ENCODE measurements around the gene PNMA8C. TPM values are rescaled to one million over a fixed set of nuclear protein-coding genes. Genes with fewer than 3 reads are reported as not detected.
"Not testable (repeated sequence)": the region's sequence is repeated elsewhere in the genome, so short reads cannot be mapped to it uniquely, and the experiment has no call there.

PNMA8C gene
- total and polyA plus RNA-seq, 11 donors: 0.07 to 0.19 (median 0.12) TPM; not detected in 3

- peaks cover 0 to 55% (median 12%) of the 10 kb centered on the region in 9 donors for H3K27me3 ChIP-seq
- peak in 2 of 4 donors; percentile 21 to 28 for ATAC-seq
- intact Hi-C loops (cut with DNase I): loop anchor here in 1 of 10 donors (2.0 kb wide), 1 partner anchor 84 kb away; no protein-coding TSS in a partner anchor
Measured at GRCh38 chr19:46404753-46405468, 23.8 kb downstream of the PNMA8C start.

GRCh38 chr19:46404055-46404752, 24.5 kb downstream of the PNMA8C start:
- 3 to 6% (median 4%) methylated on average over 31 to 36 of the region's 36 CpGs for WGBS, 4 donors
- peaks cover 0 to 41% (median 16%) of the 10 kb centered on the region in 12 donors for H3K4me1 ChIP-seq
- H3K27ac ChIP-seq: peak overlapping the region in 11 of 12 donors; percentile 11 to 80 (median 58)

More at GRCh38 chr19:46404753-46405468, 23.8 kb downstream of the PNMA8C start:
- 17 to 21% (median 19%) methylated on average over 40 to 41 of the region's 41 CpGs for WGBS, 4 donors
- no peaks in the 10 kb centered on the region for H3K9me3 ChIP-seq
- TF ChIP-seq CTCF (IDR thresholded peaks at IDR 0.05): peak in 2 of 12 donors; percentile 16 to 28
- no peak for TF ChIP-seq POLR2A (IDR thresholded peaks at IDR 0.05)
- peaks cover 0 to 44% (median 16%) of the 10 kb centered on the region in 12 donors for H3K4me1 ChIP-seq
- H3K36me3 ChIP-seq: peaks cover 0 to under 1% (median 0%) of the 10 kb centered on the region in 9 donors
- H3K4me3 ChIP-seq: peak overlapping the region in 11 of 12 donors; percentile 17 to 59 (median 47)
- DNase-seq: peak in 1 of 5 donors; percentile 47
- peak overlapping the region in 11 of 12 donors; percentile 11 to 80 (median 58) for H3K27ac ChIP-seq

DNA sequence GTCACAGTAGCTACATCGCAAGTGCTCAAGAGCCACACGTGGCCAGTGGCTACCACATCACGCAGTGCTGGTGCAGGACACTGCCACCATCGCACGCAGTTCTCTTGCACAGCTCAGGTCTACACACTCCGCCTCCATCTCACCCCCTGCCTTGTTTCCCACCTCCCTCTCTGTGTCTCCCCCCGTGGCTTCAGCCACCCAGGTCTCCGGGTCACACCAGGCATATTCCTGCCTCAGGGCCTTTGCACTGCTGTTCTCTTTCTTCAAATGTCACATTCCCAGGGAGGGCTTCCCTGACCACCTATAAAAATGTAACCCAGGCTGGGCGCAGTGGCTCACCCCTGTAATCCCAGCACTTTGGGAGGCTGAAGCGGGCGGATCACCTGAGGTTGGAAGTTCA, 26.0 kb downstream of the PNMA8C start:
- ATAC-seq: no peak
- no peak for DNase-seq
- Histone ChIP-seq H3K9me3 (no peaks in the 10 kb centered on the region), H3K4me3 (peak overlapping the region in 4 of 12 donors; percentile 5 to 35 (median 28)), H3K27ac (no peak overlapping the region), H3K36me3 (no peaks in the 10 kb centered on the region), H3K4me1 (peaks cover 0 to 29% (median 16%) of the 10 kb centered on the region in 12 donors), H3K27me3 (peaks cover 0 to 57% (median 12%) of the 10 kb centered on the region in 9 donors)
- intact Hi-C loops (cut with DNase I): loop anchor here in 7 of 10 donors (1.0 to 2.0 kb wide), 4 partner anchors 84 to 86 kb away; no protein-coding TSS in a partner anchor
- no peak for TF ChIP-seq CTCF (IDR thresholded peaks at IDR 0.05)
- no peak for TF ChIP-seq POLR2A (IDR thresholded peaks at IDR 0.05)
- 91 to 93% (median 92%) methylated on average over 11 of the region's 11 CpGs for WGBS, 4 donors

More at GRCh38 chr19:46404055-46404752, 24.5 kb downstream of the PNMA8C start:
- peak; percentile 48 to 74 (median 62) for DNase-seq
- ATAC-seq: peak; percentile 17 to 68 (median 57)
- Histone ChIP-seq H3K4me3 (peak overlapping the region in 11 of 12 donors; percentile 17 to 59 (median 47)), H3K36me3 (no peaks in the 10 kb centered on the region), H3K27me3 (peaks cover 0 to 60% (median 12%) of the 10 kb centered on the region in 9 donors), H3K9me3 (no peaks in the 10 kb centered on the region)
- TF ChIP-seq CTCF (IDR thresholded peaks at IDR 0.05) (peak in 5 of 12 donors; percentile 13 to 38 (median 28)), POLR2A (IDR thresholded peaks at IDR 0.05) (no peak)
- intact Hi-C loops (cut with DNase I): loop anchor here in 1 of 10 donors (2.0 kb wide), 1 partner anchor 85 kb away; no protein-coding TSS in a partner anchor

- not testable (repeated sequence) for H3K27ac ChIP-seq, H3K9me3 ChIP-seq, H3K4me1 ChIP-seq, ATAC-seq, H3K36me3 ChIP-seq, H3K4me3 ChIP-seq
- intact Hi-C loops (cut with DNase I): loop anchor here in 6 of 10 donors (2.0 to 10.0 kb wide), 5 partner anchors 89 to 117 kb away; no protein-coding TSS in a partner anchor
- DNase-seq: peak in 1 of 5 donors; percentile 30
- WGBS, 4 donors: 89 to 93% (median 90%) methylated on average over 14 of the region's 14 CpGs
- H3K27me3 ChIP-seq: peaks cover 0 to 18% (median 0%) of the 10 kb centered on the region in 9 donors
Measured at GRCh38 chr19:46397801-46398479, 30.8 kb downstream of the PNMA8C start.

Measured in heart left ventricle (tissue), 16 donors.